GM12874 (cell line): ENCODE data around the gene MYH13.

Source experiments
- CTCF ChIP-seq: IDR thresholded peaks from 2 replicates; pipeline ENCODE4 v1.5.1; 2011; ENCODE audit warnings: low read depth, mild to moderate bottlenecking, control low read depth, low read length, moderate library complexity; ENCODE audit not compliant: insufficient read depth

The MYH13 gene

GRCh38 chr17:10370016-10370608 is 2.7 kb downstream of the MYH13 start:
- no peak for TF ChIP-seq CTCF

DNA sequence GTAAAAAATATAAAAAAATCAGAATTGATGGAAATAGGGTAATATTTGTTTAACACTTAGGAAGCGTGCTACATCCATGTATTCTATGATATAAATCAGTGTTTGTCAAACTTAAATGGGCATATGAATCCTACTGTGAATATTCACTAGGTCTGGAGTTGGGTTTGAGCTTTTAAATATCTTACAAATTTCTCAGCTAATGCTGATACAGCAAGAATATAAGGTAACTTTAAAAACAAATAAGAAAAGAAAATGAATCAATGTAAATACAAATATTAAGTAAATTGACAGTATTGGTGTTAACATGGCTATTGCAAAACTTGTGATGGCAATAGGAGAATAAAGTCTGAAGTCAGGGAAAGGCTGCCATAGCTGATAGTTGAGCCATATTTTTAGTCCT is 3.6 kb downstream of the MYH13 start:
- no peak for TF ChIP-seq CTCF

GRCh38 chr17:10368561-10368960 is 4.2 kb downstream of the MYH13 start:
- no peak for TF ChIP-seq CTCF

DNA sequence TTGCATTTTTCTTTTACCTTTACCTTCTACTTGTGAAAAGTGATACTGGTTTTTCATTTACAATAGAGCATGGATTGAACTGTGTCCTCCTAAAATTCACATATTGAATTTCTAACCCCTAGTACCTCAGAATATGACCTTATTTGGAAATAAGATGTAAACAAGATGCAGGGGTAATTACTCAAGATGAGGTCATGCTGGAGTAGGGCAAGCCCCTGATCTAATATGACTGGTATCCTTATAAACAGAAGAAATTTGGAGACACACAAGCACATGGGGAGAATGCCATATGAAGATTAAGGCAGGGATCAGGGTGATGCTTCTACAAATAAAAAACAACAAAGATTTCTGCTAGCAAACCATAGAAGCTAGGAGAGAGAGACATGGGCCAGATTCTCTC is 12.2 kb downstream of the MYH13 start:
- no peak for TF ChIP-seq CTCF

DNA sequence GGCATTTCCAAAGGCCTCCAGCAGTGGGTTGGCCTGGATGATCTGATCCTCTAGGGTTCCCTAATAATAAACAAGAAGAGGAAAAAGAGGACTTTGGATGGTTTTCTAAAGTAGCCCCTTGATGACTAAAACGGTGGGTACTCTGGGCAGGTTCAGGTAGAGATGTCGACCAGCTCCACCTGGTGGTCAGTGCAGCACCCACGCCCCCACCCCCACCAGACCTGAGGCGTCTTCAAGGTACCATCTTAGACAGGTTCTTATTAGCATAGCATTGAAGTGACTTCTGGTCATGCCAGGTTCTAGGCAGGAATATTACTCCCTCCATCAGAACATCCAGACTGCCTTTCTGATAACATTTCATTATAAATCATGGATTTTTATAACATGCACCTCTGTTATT is 15.0 kb downstream of the MYH13 start:
- peak; percentile 71 for TF ChIP-seq CTCF

DNA sequence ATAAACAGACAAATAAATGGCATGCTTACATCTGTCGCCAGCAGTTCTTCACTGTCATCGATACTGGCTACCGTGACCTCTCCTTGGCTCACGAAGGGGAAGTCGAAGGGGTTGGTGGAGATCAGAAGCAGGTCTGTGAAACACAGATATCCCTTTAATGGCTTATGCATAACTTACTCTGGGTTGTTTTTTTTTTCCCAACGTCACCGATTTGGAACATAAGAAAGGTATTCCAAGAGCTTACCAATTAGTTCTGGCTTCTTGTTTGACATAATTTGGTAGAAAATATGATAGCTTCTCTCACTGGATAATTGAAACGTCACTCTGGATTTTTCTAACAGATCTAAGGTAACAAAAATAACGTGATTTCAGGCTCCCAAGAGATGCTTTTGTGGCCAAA is 18.2 kb downstream of the MYH13 start:
- no peak for TF ChIP-seq CTCF

DNA sequence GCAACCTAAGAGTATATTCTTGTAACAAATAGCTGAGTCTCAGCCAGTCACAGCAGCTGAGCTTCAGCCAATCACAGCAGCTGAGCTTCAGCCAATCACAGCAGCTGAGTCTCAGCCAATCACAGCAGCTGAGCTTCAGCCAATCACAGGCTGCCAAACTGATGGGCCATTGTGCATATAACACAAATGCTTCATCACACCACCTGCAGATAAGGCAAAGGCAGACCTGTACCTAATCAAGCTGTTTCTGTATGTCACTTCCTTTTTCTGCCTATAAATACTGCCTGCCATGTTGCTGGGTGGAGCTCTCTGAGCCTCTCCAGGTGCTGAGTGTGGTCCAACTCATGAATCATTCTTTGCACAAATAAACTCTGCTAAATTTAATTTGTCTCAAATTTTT is 19.9 kb downstream of the MYH13 start:
- no peak for TF ChIP-seq CTCF
